ENCODE measurements around the gene NBPF11.
"Not testable (repeated sequence)": the region's sequence is repeated elsewhere in the genome, so short reads cannot be mapped to it uniquely, and the experiment has no call there.

The NBPF11 gene

DNA sequence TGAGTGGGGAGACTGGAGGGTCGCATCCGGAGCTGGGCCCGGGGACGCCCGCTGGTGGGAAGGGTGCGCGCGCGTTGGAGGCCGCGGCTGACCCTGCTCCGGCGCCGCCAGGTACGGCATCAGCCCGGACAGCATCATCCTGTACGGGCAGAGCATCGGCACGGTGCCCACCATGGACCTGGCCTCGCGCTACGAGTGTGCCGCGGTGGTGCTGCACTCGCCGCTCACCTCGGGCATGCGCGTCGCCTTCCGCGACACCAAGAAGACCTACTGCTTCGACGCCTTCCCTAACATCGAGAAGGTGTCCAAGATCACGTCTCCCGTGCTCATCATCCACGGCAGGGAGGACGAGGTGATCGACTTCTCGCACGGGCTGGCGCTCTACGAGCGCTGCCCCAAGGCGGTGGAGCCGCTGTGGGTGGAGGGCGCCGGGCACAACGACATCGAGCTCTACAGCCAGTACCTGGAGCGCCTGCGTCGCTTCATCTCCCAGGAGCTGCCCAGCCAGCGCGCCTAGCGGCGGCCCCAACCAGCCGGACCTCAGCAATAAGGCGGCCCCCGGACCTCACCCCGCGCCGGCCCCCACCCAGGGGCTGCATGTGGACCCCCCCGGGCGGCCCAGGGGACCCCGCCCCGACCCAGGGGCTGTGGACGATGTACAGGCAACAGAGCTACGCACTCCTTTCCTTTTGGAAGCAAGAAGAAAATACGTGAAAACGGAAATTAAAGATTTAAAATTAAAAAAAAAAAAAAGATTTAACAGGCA, 2.8 kb downstream of the NBPF11 start:
- DNase-seq, result not testable (repeated sequence)

- DNase-seq, result not testable (repeated sequence)
Measured at GRCh38 chr1:148147052-148147838, 4.8 kb downstream of the NBPF11 start.

- not testable (repeated sequence) for DNase-seq
Measured at GRCh38 chr1:148146191-148146997, 5.7 kb downstream of the NBPF11 start.

DNA sequence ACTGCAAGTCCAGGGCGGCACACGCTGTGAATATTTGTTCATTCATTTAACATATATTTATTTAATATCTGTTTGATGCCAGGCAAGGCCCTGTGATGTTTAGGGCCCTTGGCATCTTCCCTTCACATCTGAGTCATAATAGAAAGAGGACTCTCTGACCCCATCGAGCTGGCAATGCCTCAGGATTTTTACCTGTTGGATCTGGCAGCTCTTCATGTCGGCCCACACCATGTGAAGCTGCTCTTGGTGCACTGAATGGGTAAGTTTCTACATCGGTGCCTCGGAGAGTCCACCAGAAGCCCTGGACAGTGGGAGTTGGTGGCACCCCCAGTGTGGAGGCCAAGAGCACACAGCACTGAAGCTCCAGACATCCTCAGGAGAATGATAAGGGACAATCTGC, 8.9 kb downstream of the NBPF11 start:
- not testable (repeated sequence) for DNase-seq

- DNase-seq, result not testable (repeated sequence)
Measured at GRCh38 chr1:148141936-148142335, 10.1 kb downstream of the NBPF11 start.

GRCh38 chr1:148138606-148139005, 13.5 kb downstream of the NBPF11 start:
- not testable (repeated sequence) for DNase-seq

DNA sequence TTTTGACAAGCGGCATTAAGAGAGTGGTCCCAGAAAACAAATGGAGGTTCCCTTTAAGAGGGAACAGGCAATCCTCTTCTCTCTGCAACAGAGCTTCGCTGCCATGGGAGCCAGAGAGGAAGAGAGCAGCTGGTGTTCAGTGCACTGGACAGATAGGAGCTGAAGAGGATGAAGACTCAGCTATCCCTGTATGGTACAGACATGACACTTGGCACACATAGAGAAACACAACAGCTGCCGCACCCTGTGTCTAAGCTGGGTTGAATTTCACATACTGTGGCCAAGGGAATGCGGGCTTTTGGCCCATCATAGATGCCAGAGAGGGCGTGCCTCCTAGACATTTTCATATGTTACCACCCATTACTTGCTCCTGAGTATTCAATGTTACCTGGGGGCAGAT, 29.7 kb downstream of the NBPF11 start:
- DNase-seq, result not testable (repeated sequence)

GRCh38 chr1:148120395-148120794, 31.7 kb downstream of the NBPF11 start:
- not testable (repeated sequence) for DNase-seq

- not testable (repeated sequence) for DNase-seq
Measured at GRCh38 chr1:148095732-148096131, 56.3 kb downstream of the NBPF11 start.

- DNase-seq, result not testable (repeated sequence)
Measured at GRCh38 chr1:148086196-148086595, 65.9 kb downstream of the NBPF11 start.

- DNase-seq, result not testable (repeated sequence)
Measured at GRCh38 chr1:148081205-148081604, 70.9 kb downstream of the NBPF11 start.

GRCh38 chr1:148078632-148079519, 73.2 kb downstream of the NBPF11 start:
- DNase-seq, result not testable (repeated sequence)

- DNase-seq, result not testable (repeated sequence)
Measured at GRCh38 chr1:148078090-148078489, 74.0 kb downstream of the NBPF11 start.

- DNase-seq, result not testable (repeated sequence)
Measured at GRCh38 chr1:148077458-148077857, 74.6 kb downstream of the NBPF11 start.

- DNase-seq, result not testable (repeated sequence)
Measured at GRCh38 chr1:148073392-148073791, 78.7 kb downstream of the NBPF11 start.

- DNase-seq, result not testable (repeated sequence)
Measured at GRCh38 chr1:148068606-148069005, 83.5 kb downstream of the NBPF11 start.

- DNase-seq, result not testable (repeated sequence)
Measured at GRCh38 chr1:148068201-148068600, 83.9 kb downstream of the NBPF11 start.

GRCh38 chr1:148060294-148060701, 91.8 kb downstream of the NBPF11 start:
- DNase-seq, result not testable (repeated sequence)

- DNase-seq, result not testable (repeated sequence)
Measured at GRCh38 chr1:148057384-148057783, 94.7 kb downstream of the NBPF11 start.
